Panc1 (cell line): ENCODE results near the gene TAF5L. TPM values are rescaled to one million over a fixed set of nuclear protein-coding genes. Genes with fewer than 3 reads are reported as not detected.

ENCODE experiments used
- ATAC-seq: fragments of 200-7000 bp; cut with Tn5 transposase; 2 replicates; pipeline ENCODE4 v1.9.1; 2020; ENCODE audit warnings: mild to moderate bottlenecking, moderate library complexity
- BruUV-seq: library from RNA; stranded (reverse); fragments of 400-500 nt; replicated peaks from 2 replicates; lab custom pipeline; 2021; lab: Mats Ljungman, UMichigan
- CTCF ChIA-PET: fragments of 300-600 bp; sonication (Branson Sonifier 250); formaldehyde crosslinking; loops from one replicate; lab custom pipeline; 2022; ENCODE audit warnings: antibody characterized with exemption; lab: Charles Lee
- POLR2A ChIA-PET: fragments of 300-600 bp; sonication (Branson Sonifier 250); formaldehyde crosslinking; loops from one replicate; lab custom pipeline; 2022; ENCODE audit warnings: antibody characterized with exemption; lab: Charles Lee
- DNase-seq: peaks from one replicate; pipeline ENCODE4 v3.0.0-alpha.2; 2010; ENCODE audit warnings: low read depth, low spot score
- H3K27ac ChIP-seq: 2 replicates; pipeline ENCODE4 v1.5.1; 2011; ENCODE audit warnings: mild to moderate bottlenecking, low read length, inconsistent platforms
- H3K27me3 ChIP-seq: fragments of 200-500 bp; sonication (Bioruptor generic); 2 replicates; pipeline ENCODE4 v1.6.0; 2014; ENCODE audit warnings: low read length, inconsistent platforms; ENCODE audit not compliant: control insufficient read depth, insufficient read depth
- H3K36me3 ChIP-seq: fragments of 200-500 bp; sonication (Bioruptor generic); 2 replicates; pipeline ENCODE4 v1.5.1; 2014; ENCODE audit warnings: inconsistent platforms, mild to moderate bottlenecking, low read length, moderate library complexity; ENCODE audit not compliant: control insufficient read depth, insufficient read depth
- H3K4me1 ChIP-seq: 2 replicates; pipeline ENCODE4 v1.5.1; 2011; ENCODE audit warnings: inconsistent platforms, mild to moderate bottlenecking, low read length, moderate library complexity; ENCODE audit not compliant: control insufficient read depth, insufficient read depth
- H3K4me3 ChIP-seq, 2 experiments: 2 replicates each; pipeline ENCODE4 v1.5.1; 2011 to 2012; ENCODE audit warnings: low read depth in 2 of 2, low read length in 2 of 2, mild to moderate bottlenecking in 2 of 2, inconsistent platforms in 1 of 2, moderate library complexity in 1 of 2
- H3K9me3 ChIP-seq: fragments of 200-500 bp; sonication (Bioruptor generic); 2 replicates; pipeline ENCODE4 v1.5.1; 2014; ENCODE audit warnings: low read depth, mild to moderate bottlenecking, inconsistent platforms, low read length, moderate library complexity; ENCODE audit not compliant: control insufficient read depth, insufficient read depth
- CTCF ChIP-seq: fragments of 450-650 bp; IDR thresholded peaks from 2 replicates; pipeline ENCODE4 v1.5.1; 2017; ENCODE audit warnings: mild to moderate bottlenecking
- POLR2AphosphoS5 ChIP-seq: IDR thresholded peaks from 2 replicates; pipeline ENCODE4 v1.6.1; 2012; ENCODE audit warnings: mild to moderate bottlenecking, low read depth, low read length, moderate library complexity
- REST ChIP-seq, 2 experiments: IDR thresholded peaks; 2 replicates each; pipeline ENCODE4 v1.6.1; 2011 to 2012; ENCODE audit warnings: low read depth in 2 of 2, control low read depth in 1 of 2, low read length in 1 of 2, mild to moderate bottlenecking in 1 of 2, moderate library complexity in 1 of 2; ENCODE audit not compliant: insufficient read depth in 1 of 2
- SIN3A ChIP-seq: IDR thresholded peaks from 2 replicates; pipeline ENCODE4 v1.6.1; 2012; ENCODE audit warnings: low read depth, mild to moderate bottlenecking, low read length, moderate library complexity, borderline replicate concordance; ENCODE audit not compliant: insufficient read depth
- TCF7L2 ChIP-seq: IDR thresholded peaks from 2 replicates; pipeline ENCODE4 v1.6.1; 2011; ENCODE audit warnings: mild to moderate bottlenecking, low read depth, low read length, inconsistent platforms
- in situ Hi-C: cut with HindIII; loops from 2 replicates; pipeline ENCODE4 v1.10.0; 2016; ENCODE audit warnings: low sequenced_read_pairs, low pct_unique_long_range_greater_than_20kb
- intact Hi-C: fragments of 100-400 bp; cut with micrococcal nuclease; formaldehyde crosslinking; loops from one replicate; pipeline ENCODE4 v1.10.0; 2022; ENCODE audit not compliant: unreplicated experiment
- total RNA-seq: library from RNA; stranded (reverse); gene quantifications from one replicate; pipeline ENCODE4 v1.2.1, GENCODE V29; 2021; ENCODE audit not compliant: unreplicated experiment

The TAF5L gene
- total RNA-seq, 1 experiment from 2014 or later: 23.8 TPM

GRCh38 chr1:229550812-229551567 is 74.9 kb downstream of the TAF5L start:
- ATAC-seq (no peak), DNase-seq (no peak)
- Histone ChIP-seq H3K27ac (no peak overlapping the region), H3K4me3 (no peak overlapping the region), H3K27me3 (no peaks in the 10 kb centered on the region), H3K4me1 (no peaks in the 10 kb centered on the region), H3K9me3 (no peaks in the 10 kb centered on the region), H3K36me3 (no peaks in the 10 kb centered on the region)
- ChIA-PET POLR2A (no interaction called here), CTCF (no interaction called here)
- BruUV-seq: no TSS peak
- intact Hi-C loops: no loop called here
- TF ChIP-seq SIN3A: no peak
- no peak for TF ChIP-seq REST (IDR thresholded peaks at IDR 0.05; ENCODE audit: insufficient read depth in 1 of 2, low read depth in 2 of 2, low read length in 1 of 2)
- no peak for TF ChIP-seq CTCF
- no peak for TF ChIP-seq POLR2AphosphoS5
- TF ChIP-seq TCF7L2: no peak
- in situ Hi-C loops: no loop called here

- no TSS peak for BruUV-seq
- Histone ChIP-seq H3K4me3 (no peak overlapping the region), H3K9me3 (no peaks in the 10 kb centered on the region), H3K27ac (no peak overlapping the region), H3K27me3 (no peaks in the 10 kb centered on the region), H3K36me3 (no peaks in the 10 kb centered on the region), H3K4me1 (no peaks in the 10 kb centered on the region)
- ChIA-PET CTCF (no interaction called here), POLR2A (no interaction called here)
- TF ChIP-seq POLR2AphosphoS5: no peak
- TF ChIP-seq TCF7L2: no peak
- no peak for TF ChIP-seq CTCF
- TF ChIP-seq SIN3A: no peak
- no peak for TF ChIP-seq REST (IDR thresholded peaks at IDR 0.05; ENCODE audit: insufficient read depth in 1 of 2, low read depth in 2 of 2, low read length in 1 of 2)
- ATAC-seq (no peak), DNase-seq (no peak)
- intact Hi-C loops: no loop called here
- in situ Hi-C loops: no loop called here
Observed at GRCh38 chr1:229547542-229547941, 78.4 kb downstream of the TAF5L start.
